HG02763 (cell line): ENCODE measurements around the gene SUV39H2.
"Not testable (repeated sequence)": the region's sequence is repeated elsewhere in the genome, so short reads cannot be mapped to it uniquely, and the experiment has no call there.

ENCODE experiments used
- ATAC-seq: cut with Tn5 transposase; IDR thresholded peaks from one replicate; pipeline ENCODE4 v1.9.1; 2021; ENCODE audit warnings: mild to moderate bottlenecking, moderate library complexity; ENCODE audit not compliant: unreplicated experiment

Gene SUV39H2

DNA sequence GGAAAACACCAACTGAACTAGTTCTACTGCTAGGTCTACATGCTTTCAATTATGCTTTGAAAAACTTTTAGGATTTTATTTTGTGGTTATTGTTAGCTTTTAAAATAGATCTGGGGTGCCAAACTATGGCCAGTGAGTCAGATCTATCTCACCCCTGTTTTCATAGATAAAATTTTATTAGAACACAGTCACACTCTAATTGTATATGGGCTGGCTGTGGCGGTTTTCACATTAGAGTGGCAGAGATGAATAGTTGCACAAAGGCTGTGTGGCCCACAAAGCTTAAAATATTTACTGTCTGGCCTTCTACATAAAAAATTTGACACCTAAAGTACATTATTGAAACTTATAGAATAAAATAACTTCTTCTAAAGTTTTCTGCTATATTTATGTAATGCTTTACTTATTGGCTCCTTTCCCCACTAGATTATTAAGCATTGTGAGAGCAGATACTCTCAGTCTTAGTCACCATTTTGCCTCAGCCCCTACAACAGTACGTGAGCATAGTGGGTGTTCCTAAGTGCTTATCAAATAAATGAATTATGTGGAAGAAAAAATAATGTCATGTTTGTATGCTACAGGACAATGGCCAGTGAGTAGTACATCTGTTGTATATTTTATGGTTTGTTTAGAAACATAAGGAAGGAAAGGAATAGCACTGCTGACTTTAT lies 5.4 kb upstream of the SUV39H2 start:
- no peak for ATAC-seq

DNA sequence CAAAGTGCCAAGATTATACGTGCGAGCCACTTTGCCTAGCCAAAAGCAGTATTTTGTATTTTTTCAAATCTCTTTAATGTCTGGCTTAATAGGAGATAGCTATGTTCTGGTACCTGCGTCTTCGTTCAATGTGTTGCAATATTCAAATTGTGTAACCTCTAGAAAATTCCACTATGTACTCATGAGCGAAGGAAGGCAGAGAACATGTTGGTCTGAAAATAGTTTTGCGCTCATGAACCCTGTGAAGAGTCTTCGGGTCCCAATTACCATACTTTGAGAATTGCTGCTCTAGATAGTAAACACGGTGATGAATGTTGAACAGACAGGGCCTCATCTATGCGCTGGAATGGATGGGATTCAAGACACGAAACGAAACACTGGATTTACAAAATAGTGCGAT lies 2.7 kb upstream of the SUV39H2 start:
- ATAC-seq: no peak

DNA sequence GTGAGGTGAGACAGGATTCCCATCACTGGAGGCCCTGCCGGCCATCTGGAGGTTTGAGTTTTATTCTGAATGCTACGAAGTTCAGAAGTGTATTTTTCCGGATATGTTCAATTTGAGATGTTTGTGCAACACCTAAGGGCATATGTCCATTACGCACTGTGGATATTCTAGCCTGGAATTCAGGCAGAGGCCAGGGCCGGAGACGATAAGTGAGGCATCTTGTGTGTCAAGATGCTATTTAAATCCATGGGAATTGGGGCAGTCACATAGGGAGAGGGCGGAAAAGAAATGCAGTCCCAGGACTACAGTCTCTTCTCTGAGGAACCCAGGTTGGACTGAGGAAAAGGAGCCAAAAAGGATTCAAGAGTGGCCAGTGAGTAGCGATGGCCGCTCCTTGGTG lies 1.9 kb upstream of the SUV39H2 start:
- ATAC-seq: no peak

DNA sequence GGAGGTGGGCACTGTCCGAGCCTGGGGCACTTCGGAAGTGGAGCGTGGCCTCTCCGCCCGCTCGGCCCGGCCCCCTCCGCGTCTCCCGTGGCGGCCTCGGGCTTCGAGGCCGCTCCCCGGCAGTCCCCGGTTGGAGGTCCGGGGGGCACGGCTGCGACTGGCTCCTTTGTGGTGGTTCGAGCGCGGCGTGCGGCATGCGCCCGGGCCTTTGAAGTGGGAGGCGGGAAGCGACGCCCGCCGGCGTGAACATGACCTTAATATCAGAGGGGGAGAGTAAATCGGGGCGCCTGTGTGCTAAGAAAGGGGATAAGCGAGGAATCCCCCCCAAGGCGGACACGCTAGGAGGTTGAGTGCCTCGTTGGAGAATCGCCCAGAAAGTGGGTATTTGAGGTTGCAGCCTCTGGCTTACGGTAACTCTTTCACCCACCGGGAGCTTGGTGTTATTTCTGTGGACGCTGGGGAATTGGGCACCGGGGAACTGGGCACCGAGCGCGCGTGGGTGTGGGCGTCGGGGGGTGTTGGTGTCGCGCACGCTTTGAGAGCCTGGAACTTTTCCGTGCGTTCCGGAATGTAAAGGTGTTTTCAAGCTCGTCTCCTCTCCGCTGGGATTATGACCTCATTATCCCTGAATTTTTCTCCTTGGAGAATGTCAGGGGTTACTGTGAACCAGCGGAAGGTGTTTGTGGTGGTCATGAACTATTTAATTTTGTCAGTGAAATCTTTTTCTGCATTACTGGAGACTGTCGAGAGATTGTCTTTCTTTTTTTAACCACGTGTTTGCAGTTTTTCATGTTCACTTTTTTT lies 660 bp downstream of the SUV39H2 start:
- ATAC-seq: no peak

DNA sequence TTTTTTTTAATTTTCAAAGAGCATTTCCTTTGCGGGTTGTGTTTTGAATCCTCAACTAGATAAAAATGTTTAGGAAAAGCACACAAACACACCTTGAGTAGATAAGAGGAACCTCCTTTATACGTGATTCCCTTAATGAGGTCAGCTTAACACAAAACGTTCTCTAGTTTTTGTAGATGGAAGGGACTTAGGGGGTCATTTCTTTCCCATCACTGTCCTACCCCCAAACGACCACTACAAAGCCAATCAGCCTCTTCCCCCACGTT lies 1.2 kb downstream of the SUV39H2 start:
- no peak for ATAC-seq

DNA sequence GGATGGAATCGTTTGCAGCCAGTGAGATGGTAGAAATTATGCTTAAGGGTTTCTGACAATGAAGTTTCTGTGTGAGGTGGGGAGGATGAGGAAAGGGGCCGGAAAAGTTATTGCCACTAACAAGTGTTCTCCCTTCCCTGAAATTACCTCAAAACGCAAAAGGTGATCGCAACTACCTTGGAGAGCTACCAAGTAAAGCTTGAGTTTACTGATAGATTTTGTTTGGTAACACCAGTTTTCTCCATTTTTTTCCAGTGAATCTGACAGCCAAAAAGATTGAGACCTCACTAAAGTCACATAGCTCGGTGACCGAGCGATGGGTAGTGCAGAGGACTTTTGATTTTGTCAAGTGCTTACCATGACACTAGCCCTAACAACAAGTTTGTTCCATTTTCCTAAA lies 1.6 kb downstream of the SUV39H2 start:
- ATAC-seq: no peak

DNA sequence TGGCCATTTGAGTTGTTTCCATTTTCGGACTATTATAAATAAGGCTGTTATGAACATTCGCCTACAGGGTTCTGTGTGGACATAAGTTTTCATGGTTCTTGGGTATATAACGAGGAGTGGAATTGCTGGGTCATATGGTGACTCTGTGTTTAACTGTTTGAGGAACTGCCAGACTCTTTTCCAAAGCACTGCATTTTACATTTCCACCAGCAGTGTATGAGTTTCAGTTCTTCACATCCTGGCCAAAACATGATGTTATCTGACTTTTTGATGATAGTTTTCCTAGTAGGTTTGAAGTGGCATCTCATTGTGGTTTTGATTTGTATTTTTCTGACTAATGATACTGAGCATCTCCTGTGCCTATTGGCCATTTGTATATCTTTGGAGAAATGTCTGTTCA lies 5.4 kb downstream of the SUV39H2 start:
- ATAC-seq: no peak

DNA sequence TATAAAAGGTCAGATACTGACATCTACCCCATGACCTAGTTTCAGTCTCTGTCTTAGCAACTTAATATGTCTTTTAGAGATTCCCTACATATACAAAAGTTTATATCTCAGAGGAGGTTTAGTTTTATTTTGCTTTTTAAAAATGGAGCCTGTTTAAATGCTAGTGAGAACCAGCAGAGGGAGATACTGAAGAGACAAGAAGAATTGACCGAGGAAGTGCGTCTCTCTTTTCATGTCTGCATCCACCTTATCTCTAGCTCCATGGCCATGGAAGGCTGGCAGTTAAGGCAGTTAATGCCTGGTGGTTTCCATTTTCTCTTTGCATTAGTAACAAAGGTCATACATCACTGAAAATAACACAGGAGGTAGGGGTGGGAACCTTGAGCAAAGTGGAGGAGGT lies 10.7 kb downstream of the SUV39H2 start:
- no peak for ATAC-seq

DNA sequence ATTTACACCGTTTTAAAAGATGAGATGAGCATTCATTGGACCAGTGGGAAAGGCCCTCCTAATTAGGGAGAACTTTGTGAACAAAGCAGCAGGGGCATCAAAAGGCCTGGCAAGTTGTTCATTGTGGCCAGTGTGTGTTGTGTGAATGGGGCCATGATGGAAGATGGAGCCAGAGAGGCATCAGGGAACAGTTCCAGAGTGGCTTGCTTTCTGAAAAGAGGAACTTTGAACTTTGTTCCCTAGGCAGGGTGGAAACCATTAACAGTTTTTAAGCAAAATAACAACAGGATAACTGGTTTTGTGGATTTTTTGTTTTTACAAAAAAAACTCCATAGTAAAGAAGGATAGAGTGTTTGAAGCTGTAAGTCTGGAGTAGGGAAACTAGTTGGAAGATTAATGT lies 12.5 kb downstream of the SUV39H2 start:
- ATAC-seq: no peak

DNA sequence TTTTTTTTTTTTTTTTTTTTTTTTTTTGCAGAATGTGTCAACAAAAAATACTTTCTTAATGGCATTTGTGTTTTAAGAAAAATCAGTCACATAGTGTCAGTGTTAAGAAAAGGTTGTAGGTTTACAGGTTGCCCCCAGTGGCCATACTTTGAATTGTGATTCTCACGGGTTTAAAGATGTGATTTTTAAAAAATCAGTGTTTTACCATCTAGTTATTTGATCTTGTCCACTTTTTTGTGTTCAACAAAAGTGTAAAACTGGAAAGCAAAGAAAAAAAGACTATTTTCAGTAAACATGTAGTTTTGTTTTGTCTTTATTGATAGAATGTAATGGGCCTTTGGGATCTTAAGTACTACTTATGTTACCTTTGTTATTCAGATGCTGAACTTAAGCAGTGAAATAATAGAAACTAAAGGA lies 25.7 kb downstream of the SUV39H2 start:
- no peak for ATAC-seq

DNA sequence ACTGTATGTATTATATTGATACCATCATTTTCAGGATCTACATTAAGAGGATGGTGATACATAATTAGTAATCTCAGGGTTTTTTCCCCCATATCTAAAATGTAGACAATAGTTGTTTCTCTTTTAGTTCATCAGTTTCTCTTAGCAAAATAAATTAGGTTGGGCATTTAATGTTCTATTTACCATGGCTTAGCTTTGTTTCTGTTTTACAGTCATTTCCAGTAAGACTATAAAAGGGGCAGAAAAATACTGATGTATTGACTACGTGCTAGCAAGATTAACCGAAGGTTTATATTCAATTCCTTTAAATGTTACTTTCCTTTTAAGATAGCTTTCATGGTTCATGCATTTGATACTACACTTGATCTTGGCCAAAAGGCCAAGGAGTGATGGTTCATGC lies 26.2 kb downstream of the SUV39H2 start:
- no peak for ATAC-seq

DNA sequence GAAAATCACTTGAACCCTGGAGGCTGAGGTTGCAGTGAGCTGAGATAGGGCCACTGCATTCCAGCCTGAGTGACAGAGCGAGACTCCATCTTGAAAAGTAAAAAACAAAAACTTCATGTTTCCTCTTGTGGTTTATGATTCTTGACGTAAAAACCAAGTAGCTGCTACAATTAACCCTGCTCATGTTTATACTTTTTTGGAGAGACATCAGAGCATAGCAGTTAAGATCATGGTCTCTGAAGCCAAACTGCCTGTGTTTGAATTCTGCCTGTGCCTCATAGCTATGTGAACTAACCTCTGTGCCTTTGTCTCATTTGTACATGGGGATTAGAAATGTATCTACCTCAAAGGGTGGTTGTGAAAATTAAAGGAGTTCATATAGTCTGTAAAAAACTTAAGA lies 27.2 kb downstream of the SUV39H2 start:
- no peak for ATAC-seq

DNA sequence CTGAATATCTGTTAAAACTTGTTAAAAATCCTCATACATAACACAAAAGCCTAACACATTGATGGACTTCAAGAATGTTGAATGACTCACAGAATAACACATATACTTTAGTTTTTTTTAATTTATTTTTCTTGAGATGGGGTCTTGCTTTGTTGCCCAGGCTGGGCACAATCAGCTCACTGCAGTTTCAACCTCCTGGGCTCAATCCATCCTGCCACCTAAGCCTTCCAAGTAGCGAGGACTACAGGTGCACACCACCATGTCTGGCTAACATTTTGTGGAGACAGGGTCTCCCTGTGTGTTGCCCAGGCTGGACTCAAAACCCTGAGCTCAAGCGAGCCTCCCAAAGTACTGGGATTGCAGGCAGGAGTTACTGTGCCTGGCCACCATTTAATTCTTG lies 28.1 kb downstream of the SUV39H2 start:
- ATAC-seq: no peak

DNA sequence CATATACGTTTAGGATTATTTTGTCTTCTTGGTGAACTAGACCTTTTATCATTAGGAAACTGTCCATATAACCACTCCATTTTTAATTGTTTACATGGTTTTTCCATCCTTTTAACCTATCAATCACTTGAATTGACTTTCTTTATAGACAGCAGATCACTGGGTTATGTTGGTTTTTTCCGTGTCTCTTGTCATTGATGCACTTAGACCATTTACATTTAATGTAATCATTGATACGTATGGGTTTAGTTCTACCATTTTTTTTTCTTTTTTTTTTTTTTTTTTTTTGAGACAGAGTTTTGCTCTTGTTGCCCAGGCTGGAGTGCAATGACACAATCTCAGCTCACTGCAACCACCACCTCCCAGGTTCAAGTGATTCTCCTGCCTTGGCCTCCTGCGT lies 28.9 kb downstream of the SUV39H2 start:
- not testable (repeated sequence) for ATAC-seq

DNA sequence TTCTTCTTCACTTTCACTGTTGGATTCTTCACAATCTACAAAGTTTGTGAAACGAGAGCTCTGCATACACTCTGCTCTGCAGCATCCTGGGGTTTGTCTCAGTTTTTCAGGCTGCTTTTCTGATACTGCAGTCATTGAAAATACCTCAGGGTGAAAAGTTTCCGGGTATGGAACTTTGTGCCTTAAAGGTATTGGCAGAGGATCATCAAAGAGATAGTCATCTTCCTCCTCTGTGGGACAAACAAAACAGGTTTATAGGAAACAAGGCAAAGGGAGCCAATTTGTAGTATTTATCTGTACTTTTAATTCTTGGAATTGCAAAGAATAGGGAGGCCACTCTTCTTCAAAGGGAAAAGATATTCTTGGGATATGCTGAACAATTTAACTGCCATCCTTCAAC lies 30.4 kb downstream of the SUV39H2 start:
- ATAC-seq: no peak

DNA sequence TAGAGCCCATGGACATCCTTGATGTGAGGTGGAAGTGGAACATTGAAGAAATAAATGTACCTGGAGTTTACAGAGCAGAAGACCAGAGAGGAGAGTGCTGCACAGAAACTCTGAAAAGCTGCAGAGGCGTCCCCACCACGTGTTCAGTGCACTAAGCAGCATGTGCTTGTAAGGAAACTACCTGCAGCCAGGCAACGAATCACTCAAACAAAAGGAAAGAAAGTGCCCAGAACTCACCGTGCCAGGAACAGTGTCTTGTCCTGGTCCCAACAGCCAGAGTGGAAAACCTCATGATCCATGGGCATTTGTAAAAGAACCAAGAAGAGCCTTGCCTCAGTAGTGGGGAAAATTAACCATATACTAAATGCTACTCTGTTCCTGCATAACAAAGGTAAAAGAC lies 32.3 kb downstream of the SUV39H2 start:
- no peak for ATAC-seq

DNA sequence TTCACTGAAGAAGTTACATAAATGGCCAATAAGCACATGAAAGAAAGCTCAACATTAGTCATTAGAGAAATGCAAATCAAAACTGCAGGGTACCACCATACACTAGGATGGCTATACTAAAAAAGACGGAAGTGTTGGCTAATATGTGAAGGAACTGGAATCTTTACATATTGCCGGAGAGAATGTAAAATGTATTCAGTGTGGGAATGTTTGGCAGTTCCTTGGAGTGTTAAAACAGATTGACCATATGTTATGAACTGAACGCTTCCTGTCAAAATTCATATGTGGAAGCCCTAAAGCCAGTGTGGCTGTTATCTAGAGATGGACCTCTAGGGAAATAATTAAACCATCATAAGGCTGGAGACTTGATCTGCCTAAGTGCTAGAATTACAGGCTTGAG lies 33.1 kb downstream of the SUV39H2 start:
- ATAC-seq: no peak

DNA sequence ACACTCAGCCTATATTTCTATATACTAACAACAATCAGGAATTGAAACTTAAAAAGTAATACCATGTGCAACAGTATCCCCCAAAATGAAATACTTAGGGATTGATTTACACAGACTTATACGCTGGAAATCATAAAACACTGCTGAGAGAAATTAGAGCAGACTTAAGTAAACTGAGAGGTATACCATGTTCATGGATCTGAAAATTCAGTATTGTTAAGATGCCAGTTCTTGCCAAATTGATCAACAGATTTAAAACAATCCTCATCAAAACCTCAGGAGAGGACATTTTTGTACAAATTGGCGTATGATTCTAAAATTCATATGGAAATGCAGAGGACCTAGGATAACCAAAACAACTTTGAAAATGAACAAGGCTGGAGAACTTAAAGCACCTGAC lies 37.9 kb downstream of the SUV39H2 start:
- ATAC-seq: no peak

DNA sequence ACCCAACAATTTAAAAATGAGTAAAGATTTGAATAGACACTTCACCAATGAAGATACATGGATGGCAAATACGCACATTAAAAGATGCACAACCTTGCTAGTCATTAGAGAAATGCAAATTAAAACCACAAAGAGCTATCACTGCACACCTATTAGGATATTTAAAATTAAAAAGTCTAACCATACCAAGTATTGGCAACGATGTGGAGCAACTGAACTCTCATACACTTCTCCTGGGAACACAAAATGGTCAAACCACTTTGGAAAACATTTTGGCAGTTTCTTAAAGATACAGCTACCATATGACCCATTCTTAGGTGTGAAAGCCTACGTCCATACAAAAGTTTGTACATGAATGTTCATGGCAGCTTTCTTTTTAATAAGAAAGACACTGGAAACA lies 39.2 kb downstream of the SUV39H2 start:
- ATAC-seq: no peak

DNA sequence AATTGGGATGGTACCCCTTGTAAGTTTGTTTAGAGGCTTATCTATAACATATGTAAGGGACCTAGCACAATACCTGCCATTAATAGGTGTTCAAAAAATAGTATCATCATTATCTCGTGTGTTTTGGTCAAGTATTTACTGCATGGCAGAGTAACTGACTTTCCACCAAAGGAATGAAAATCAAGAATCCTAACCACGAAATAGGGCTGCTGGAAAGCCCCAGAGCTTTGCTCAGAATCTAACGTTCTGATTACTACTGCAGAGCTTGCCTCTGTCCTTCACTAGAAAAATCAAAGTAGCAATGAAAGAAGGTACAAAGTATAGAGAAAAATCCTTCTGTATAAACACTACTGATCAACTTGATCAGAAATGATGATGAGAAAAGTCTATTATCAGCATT lies 40.3 kb downstream of the SUV39H2 start:
- ATAC-seq: no peak

DNA sequence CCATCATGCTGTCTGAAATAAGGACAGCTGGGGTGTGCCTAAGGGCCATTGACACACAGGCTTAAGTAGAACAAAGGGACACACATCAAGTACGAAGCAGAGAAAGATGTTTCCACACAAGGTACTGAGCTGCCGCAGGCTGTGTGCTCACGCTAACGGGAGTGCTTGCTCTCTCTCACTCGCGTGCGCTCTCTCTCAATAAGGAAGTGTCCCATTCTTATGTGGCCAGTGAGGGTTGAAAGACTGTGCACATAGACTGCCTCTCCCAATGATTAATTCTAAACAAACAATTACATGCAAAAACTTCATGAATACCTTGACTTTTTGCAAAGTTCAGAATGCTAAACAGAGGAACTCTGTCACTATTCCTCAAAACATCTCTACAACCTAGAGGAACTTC lies 45.3 kb downstream of the SUV39H2 start:
- no peak for ATAC-seq

DNA sequence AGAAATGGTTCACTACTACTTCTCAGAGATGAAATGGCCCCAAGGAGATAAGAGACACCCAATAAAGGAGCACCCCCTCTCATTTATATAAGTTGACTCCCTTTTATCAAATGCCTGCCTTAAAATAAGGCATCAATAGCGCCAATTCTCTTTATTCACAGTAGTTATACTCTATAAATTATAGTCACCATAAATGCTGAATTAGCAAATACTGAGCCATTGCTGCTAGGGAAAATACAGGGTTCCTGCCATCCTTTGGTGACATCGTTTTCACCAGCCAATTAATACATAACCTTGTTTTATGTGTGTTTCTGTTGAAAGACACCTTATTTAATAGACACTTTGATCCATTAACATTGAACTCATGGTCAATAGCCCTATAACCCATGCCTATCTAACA lies 46.6 kb downstream of the SUV39H2 start:
- no peak for ATAC-seq

DNA sequence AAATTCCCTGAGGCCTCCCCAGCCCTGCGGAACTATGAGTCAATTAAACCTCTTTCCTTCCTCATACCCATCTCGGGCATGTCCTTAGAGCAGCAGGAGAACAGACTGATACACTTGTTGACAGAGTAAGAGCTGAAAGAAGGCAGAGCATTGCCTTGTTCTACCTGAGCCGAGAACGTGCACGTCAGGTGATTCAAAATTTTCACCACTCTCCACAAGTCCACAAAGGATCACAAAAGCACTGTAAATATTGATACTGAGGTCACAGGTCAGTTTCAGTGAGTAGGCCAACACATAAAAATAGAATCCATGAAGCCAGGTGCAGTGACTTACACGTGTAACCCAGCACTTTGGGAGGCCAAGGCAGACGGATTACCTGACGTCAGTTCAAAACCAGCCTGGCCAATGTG lies 47.4 kb downstream of the SUV39H2 start:
- peak; percentile 13 for ATAC-seq
